ENCODE data around the gene CD55.

DNA sequence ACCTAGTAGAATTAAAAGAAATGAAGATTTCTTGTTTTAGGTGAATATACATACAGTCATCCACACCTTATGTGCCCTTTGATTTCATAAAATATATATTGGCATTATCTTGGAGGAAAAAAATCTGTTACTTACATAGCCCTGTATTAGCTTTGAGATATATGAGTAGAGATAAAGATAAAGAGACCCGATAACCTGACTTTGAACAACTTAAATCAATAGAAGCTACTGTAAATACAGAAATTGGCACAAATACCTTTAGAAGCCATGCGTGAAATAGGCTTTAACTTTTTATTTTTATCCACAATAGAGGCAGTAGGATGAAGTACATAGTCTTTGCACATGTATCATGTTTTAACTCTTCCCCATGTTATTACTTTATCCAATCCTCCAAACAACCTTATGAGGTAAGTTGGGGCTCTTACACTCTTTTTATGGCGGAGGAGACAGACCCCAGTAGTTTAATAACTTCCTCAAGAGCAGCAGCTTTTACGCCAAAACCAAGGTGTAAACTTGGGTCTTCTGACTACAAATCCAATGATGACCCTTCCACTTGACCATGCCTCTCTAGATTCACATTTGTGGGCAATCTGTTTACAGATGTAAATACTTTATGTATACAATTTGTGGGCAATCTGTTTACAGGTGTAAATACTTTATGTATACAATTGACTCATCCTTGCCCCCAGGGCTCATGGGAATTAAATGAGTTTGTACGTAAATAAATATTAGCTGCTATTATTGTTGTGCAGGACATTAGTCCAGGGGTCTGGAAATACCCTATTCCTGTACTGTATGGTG, 2.1 kb downstream of the CD55 start:
- TF ChIP-seq GATA2 (IDR thresholded peaks at IDR 0.05; ENCODE audit: low read depth, low read length) (no peak), GATA3 (IDR thresholded peaks at IDR 0.05; ENCODE audit: low read depth, low read length) (no peak)

Data from SH-SY5Y (cell line).